Measurements from ENCODE around the gene MICU2.

MICU2 gene

GRCh38 chr13:21544515-21544914 is 59.5 kb downstream of the MICU2 start:
- DNase-seq = no peak

- DNase-seq = no peak
Measured at GRCh38 chr13:21542563-21542962, 61.4 kb downstream of the MICU2 start.

GRCh38 chr13:21541980-21542379 is 62.0 kb downstream of the MICU2 start:
- no peak for DNase-seq

- no peak for DNase-seq
Measured at GRCh38 chr13:21541271-21541670, 62.7 kb downstream of the MICU2 start.

GRCh38 chr13:21539687-21540086 is 64.3 kb downstream of the MICU2 start:
- DNase-seq = no peak

GRCh38 chr13:21538753-21539152 is 65.2 kb downstream of the MICU2 start:
- no peak for DNase-seq

GRCh38 chr13:21538280-21538679 is 65.7 kb downstream of the MICU2 start:
- DNase-seq = no peak

- no peak for DNase-seq
Measured at GRCh38 chr13:21537105-21537504, 66.9 kb downstream of the MICU2 start.

- DNase-seq = no peak
Measured at GRCh38 chr13:21534760-21535159, 69.2 kb downstream of the MICU2 start.

- no peak for DNase-seq
Measured at GRCh38 chr13:21531455-21531854, 72.5 kb downstream of the MICU2 start.

GRCh38 chr13:21530656-21531055 is 73.3 kb downstream of the MICU2 start:
- DNase-seq = no peak

- DNase-seq = no peak
Measured at GRCh38 chr13:21529146-21529893, 74.7 kb downstream of the MICU2 start.

GRCh38 chr13:21528616-21529015 is 75.4 kb downstream of the MICU2 start:
- no peak for DNase-seq

GRCh38 chr13:21526707-21527540 is 77.0 kb downstream of the MICU2 start:
- no peak for DNase-seq

- no peak for DNase-seq
Measured at GRCh38 chr13:21522847-21523246, 81.1 kb downstream of the MICU2 start.

GRCh38 chr13:21522130-21522529 is 81.8 kb downstream of the MICU2 start:
- no peak for DNase-seq

GRCh38 chr13:21518617-21519144 is 85.3 kb downstream of the MICU2 start:
- no peak for DNase-seq

GRCh38 chr13:21517576-21517975 is 86.4 kb downstream of the MICU2 start:
- DNase-seq = no peak

- DNase-seq = no peak
Measured at GRCh38 chr13:21516805-21517204, 87.2 kb downstream of the MICU2 start.

- no peak for DNase-seq
Measured at GRCh38 chr13:21511849-21512248, 92.1 kb downstream of the MICU2 start.

- DNase-seq = no peak
Measured at GRCh38 chr13:21504379-21504778, 99.6 kb downstream of the MICU2 start.

GRCh38 chr13:21501686-21502085 is 102.3 kb downstream of the MICU2 start:
- no peak for DNase-seq

- no peak for DNase-seq
Measured at GRCh38 chr13:21486322-21486721, 117.6 kb downstream of the MICU2 start.

- DNase-seq = no peak
Measured at GRCh38 chr13:21483748-21484147, 120.2 kb downstream of the MICU2 start.
